ENCODE data around the gene SLC26A2.
"Not testable (repeated sequence)": the region's sequence is repeated elsewhere in the genome, so short reads cannot be mapped to it uniquely, and the experiment has no call there.

SLC26A2 gene

GRCh38 chr5:149936700-149937091, 23.9 kb upstream of the SLC26A2 start:
- DNase-seq (ENCODE audit: low read depth, low spot score): no peak

GRCh38 chr5:149937610-149938009, 22.9 kb upstream of the SLC26A2 start:
- no peak for DNase-seq (ENCODE audit: low read depth, low spot score)

GRCh38 chr5:149938279-149938678, 22.3 kb upstream of the SLC26A2 start:
- no peak for DNase-seq (ENCODE audit: low read depth, low spot score)

- peak; percentile 41 for DNase-seq (ENCODE audit: low read depth, low spot score)
Measured at GRCh38 chr5:149938791-149939358, 21.7 kb upstream of the SLC26A2 start.

- no peak for DNase-seq (ENCODE audit: low read depth, low spot score)
Measured at GRCh38 chr5:149939546-149939945, 21.0 kb upstream of the SLC26A2 start.

GRCh38 chr5:149940077-149940574, 20.4 kb upstream of the SLC26A2 start:
- DNase-seq (ENCODE audit: low read depth, low spot score): no peak

- DNase-seq (ENCODE audit: low read depth, low spot score): no peak
Measured at GRCh38 chr5:149940941-149941644, 19.5 kb upstream of the SLC26A2 start.

GRCh38 chr5:149941795-149942194, 18.8 kb upstream of the SLC26A2 start:
- no peak for DNase-seq (ENCODE audit: low read depth, low spot score)

GRCh38 chr5:149942199-149942598, 18.4 kb upstream of the SLC26A2 start:
- no peak for DNase-seq (ENCODE audit: low read depth, low spot score)

- DNase-seq (ENCODE audit: low read depth, low spot score): not testable (repeated sequence)
Measured at GRCh38 chr5:149942741-149943169, 17.8 kb upstream of the SLC26A2 start.

GRCh38 chr5:149943177-149943949, 17.2 kb upstream of the SLC26A2 start:
- DNase-seq (ENCODE audit: low read depth, low spot score): not testable (repeated sequence)

- no peak for DNase-seq (ENCODE audit: low read depth, low spot score)
Measured at GRCh38 chr5:149944666-149945065, 15.9 kb upstream of the SLC26A2 start, which contains the start of gene PDE6A. TSS of gene PDE6A (minus strand) at chr5:149944793. CDS start at chr5:149944673, 120 bp downstream.

GRCh38 chr5:149946118-149946517, 14.4 kb upstream of the SLC26A2 start:
- no peak for DNase-seq (ENCODE audit: low read depth, low spot score)

GRCh38 chr5:149948993-149949392, 11.6 kb upstream of the SLC26A2 start:
- DNase-seq (ENCODE audit: low read depth, low spot score): no peak

- DNase-seq (ENCODE audit: low read depth, low spot score): no peak
Measured at GRCh38 chr5:149951138-149951749, 9.3 kb upstream of the SLC26A2 start.

- DNase-seq (ENCODE audit: low read depth, low spot score): no peak
Measured at GRCh38 chr5:149953436-149954121, 7.0 kb upstream of the SLC26A2 start.

GRCh38 chr5:149954798-149955197, 5.8 kb upstream of the SLC26A2 start:
- no peak for DNase-seq (ENCODE audit: low read depth, low spot score)

GRCh38 chr5:149956685-149957084, 3.9 kb upstream of the SLC26A2 start:
- DNase-seq (ENCODE audit: low read depth, low spot score): no peak

GRCh38 chr5:149957855-149958254, 2.7 kb upstream of the SLC26A2 start:
- no peak for DNase-seq (ENCODE audit: low read depth, low spot score)

GRCh38 chr5:149959406-149960236, 937 bp upstream of the SLC26A2 start:
- peak; percentile 22 for DNase-seq (ENCODE audit: low read depth, low spot score)

Measured in ELF-1 (cell line).